ENCODE data around the gene AJUBA. TPM values are rescaled to one million over a fixed set of nuclear protein-coding genes. Genes with fewer than 3 reads are reported as not detected.
A peak's percentile ranks its signal among the peaks of the same experiment; 100 is the strongest.

AJUBA gene
- total RNA-seq (2021) (37.4 and 42.6 TPM in 2 replicates), Bru-seq, nascent RNA (percentile 87 among the genes with signal in this experiment), BruChase-seq, experiment 1, labeled RNA remaining after a 2-hour chase (percentile 98 among the genes with signal in this experiment), BruChase-seq, experiment 2, labeled RNA remaining after a 6-hour chase (percentile 98 among the genes with signal in this experiment)
- long read RNA-seq, full-length matches to known transcripts: 30 of 39 reads
- long read RNA-seq, partial matches to known transcripts: 0 of 39 reads
- long read RNA-seq, other reads (novel, unspliced or antisense): 9 of 39 reads

GRCh38 chr14:22982477-22983245, at the start of gene AJUBA:
Gene AJUBA, minus strand, starts transcription at chr14:22982551. Its CDS starts 285 bp downstream, at chr14:22982266.
- peaks cover 26% of the 10 kb centered on the region for H3K79me2 ChIP-seq (ENCODE audit: low read depth)
- H2AFZ ChIP-seq: peak within 1 kb of the TSS; percentile 88
- no peaks in the 10 kb centered on the region for H3K36me3 ChIP-seq (ENCODE audit: low read depth)
- peaks cover 31% of the 10 kb centered on the region for H3K4me1 ChIP-seq (replicated peaks; ENCODE audit: insufficient read depth)
- no peak for TF ChIP-seq EZH2 (IDR thresholded peaks at IDR 0.05; ENCODE audit: low read depth)
- TF ChIP-seq, protein P1, sequence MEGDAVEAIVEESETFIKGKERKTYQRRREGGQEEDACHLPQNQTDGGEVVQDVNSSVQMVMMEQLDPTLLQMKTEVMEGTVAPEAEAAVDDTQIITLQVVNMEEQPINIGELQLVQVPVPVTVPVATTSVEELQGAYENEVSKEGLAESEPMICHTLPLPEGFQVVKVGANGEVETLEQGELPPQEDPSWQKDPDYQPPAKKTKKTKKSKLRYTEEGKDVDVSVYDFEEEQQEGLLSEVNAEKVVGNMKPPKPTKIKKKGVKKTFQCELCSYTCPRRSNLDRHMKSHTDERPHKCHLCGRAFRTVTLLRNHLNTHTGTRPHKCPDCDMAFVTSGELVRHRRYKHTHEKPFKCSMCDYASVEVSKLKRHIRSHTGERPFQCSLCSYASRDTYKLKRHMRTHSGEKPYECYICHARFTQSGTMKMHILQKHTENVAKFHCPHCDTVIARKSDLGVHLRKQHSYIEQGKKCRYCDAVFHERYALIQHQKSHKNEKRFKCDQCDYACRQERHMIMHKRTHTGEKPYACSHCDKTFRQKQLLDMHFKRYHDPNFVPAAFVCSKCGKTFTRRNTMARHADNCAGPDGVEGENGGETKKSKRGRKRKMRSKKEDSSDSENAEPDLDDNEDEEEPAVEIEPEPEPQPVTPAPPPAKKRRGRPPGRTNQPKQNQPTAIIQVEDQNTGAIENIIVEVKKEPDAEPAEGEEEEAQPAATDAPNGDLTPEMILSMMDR (conservative IDR thresholded peaks at IDR 0.05): no peak
- ChIA-PET POLR2A (ENCODE audit: unreplicated experiment) (interaction anchor here (0.5 to 0.9 kb wide), 4 partner anchors 52 to 596 kb away, joined by 3 to 13 read pairs (median 4); partner anchors contain the start of genes ACIN1, C14orf119, PRMT5 and PSMB5), CTCF (interaction anchor here (0.9 to 1.7 kb wide), 6 partner anchors 9 to 75 kb away, joined by 3 to 9 read pairs (median 5); partner anchors contain the start of gene CDH24)
- peak within 1 kb of the TSS; percentile 72 for H3K4me3 ChIP-seq
- DNase-seq: peak; percentile 67 to 82
- H3K27ac ChIP-seq: no peak within 1 kb of the TSS
- H4K20me1 ChIP-seq (ENCODE audit: insufficient read depth): no peaks in the 10 kb centered on the region
- no peaks in the 10 kb centered on the region for H3K9me3 ChIP-seq (ENCODE audit: insufficient read depth, low read depth)
- intact Hi-C loops (cut with micrococcal nuclease; ENCODE audit: unreplicated experiment): loop anchor here (1.0 to 2.0 kb wide), 3 partner anchors 9 to 426 kb away; no protein-coding TSS in a partner anchor
- H3K4me2 ChIP-seq: peak within 1 kb of the TSS; percentile 88
- peaks cover 28% of the 10 kb centered on the region; the same call in 1 of the 2 replicates for H3F3A ChIP-seq (ENCODE audit: insufficient read depth, low read depth)
- no peaks in the 10 kb centered on the region for H3K27me3 ChIP-seq (ENCODE audit: insufficient read depth, low read depth)
- BruUV-seq (replicated peaks): no TSS peak
- H3K9me2 ChIP-seq (ENCODE audit: insufficient read depth): no peaks in the 10 kb centered on the region

GRCh38 chr14:23030936-23031335, 48.6 kb upstream of the AJUBA start:
- no peak overlapping the region for H3K4me2 ChIP-seq

DNA sequence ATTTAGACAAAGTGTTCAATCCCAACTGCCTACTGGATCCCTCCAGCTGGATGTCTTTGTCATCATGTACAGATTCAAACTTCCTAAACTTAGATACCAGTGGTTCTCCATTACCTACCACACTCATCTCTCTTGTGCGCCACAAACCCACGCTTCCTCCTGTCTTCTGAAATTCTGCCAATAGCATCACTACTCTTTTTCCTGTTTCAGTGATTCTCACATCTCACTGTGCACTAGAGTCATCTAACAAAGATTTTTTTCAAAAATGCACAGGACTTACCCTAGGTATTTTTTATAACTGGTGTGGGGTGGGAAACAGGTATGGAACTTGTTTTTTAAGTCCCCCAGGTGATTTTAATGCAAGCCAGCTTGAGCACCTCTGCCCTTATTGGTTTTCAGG, 46.4 kb upstream of the AJUBA start:
- H3K4me3 ChIP-seq: no peak overlapping the region
- 0 out of 2 replicates have a peak, but pooled peaks cover 3% of the 10 kb centered on the region for H3K4me1 ChIP-seq (replicated peaks; ENCODE audit: insufficient read depth)
- ChIA-PET CTCF (interaction anchor here (0.6 kb wide), 1 partner anchor 63 kb away, joined by 3 read pairs; no protein-coding TSS in a partner anchor), POLR2A (ENCODE audit: unreplicated experiment) (no interaction called here)
- no peak for DNase-seq
- no peaks in the 10 kb centered on the region; the same call in 1 of the 2 replicates for H3K36me3 ChIP-seq (ENCODE audit: low read depth)
- no peak overlapping the region for H3K27ac ChIP-seq
- no peak overlapping the region for H3K4me2 ChIP-seq
- no peak for TF ChIP-seq EZH2 (IDR thresholded peaks at IDR 0.05; ENCODE audit: low read depth)
- TF ChIP-seq, protein P1 (conservative IDR thresholded peaks at IDR 0.05): no peak
- H3F3A ChIP-seq (ENCODE audit: insufficient read depth, low read depth): 0 out of 2 replicates have a peak, but pooled peaks cover 5% of the 10 kb centered on the region
- H3K9me3 ChIP-seq (ENCODE audit: insufficient read depth, low read depth): no peaks in the 10 kb centered on the region
- no peaks in the 10 kb centered on the region for H3K27me3 ChIP-seq (ENCODE audit: insufficient read depth, low read depth)
- no TSS peak for BruUV-seq (replicated peaks)
- no peak overlapping the region for H2AFZ ChIP-seq
- H4K20me1 ChIP-seq (ENCODE audit: insufficient read depth): no peaks in the 10 kb centered on the region
- H3K79me2 ChIP-seq (ENCODE audit: low read depth): peaks cover 19% of the 10 kb centered on the region
- intact Hi-C loops (cut with micrococcal nuclease; ENCODE audit: unreplicated experiment): no loop called here
- no peaks in the 10 kb centered on the region for H3K9me2 ChIP-seq (ENCODE audit: insufficient read depth)

More at GRCh38 chr14:23030936-23031335, 48.6 kb upstream of the AJUBA start:
- Histone ChIP-seq H4K20me1 (ENCODE audit: insufficient read depth) (no peaks in the 10 kb centered on the region), H3K36me3 (ENCODE audit: low read depth) (no peaks in the 10 kb centered on the region; the same call in 1 of the 2 replicates), H3K27ac (no peak overlapping the region), H3K9me3 (ENCODE audit: insufficient read depth, low read depth) (no peaks in the 10 kb centered on the region), H3K79me2 (ENCODE audit: low read depth) (peaks cover 28% of the 10 kb centered on the region), H3K9me2 (ENCODE audit: insufficient read depth) (no peaks in the 10 kb centered on the region), H2AFZ (no peak overlapping the region), H3K4me3 (no peak overlapping the region), H3F3A (ENCODE audit: insufficient read depth, low read depth) (0 out of 2 replicates have a peak, but pooled peaks cover 5% of the 10 kb centered on the region), H3K4me1 (replicated peaks; ENCODE audit: insufficient read depth) (peaks cover 9% of the 10 kb centered on the region), H3K27me3 (ENCODE audit: insufficient read depth, low read depth) (no peaks in the 10 kb centered on the region)
- ChIA-PET CTCF (no interaction called here), POLR2A (ENCODE audit: unreplicated experiment) (no interaction called here)
- intact Hi-C loops (cut with micrococcal nuclease; ENCODE audit: unreplicated experiment): no loop called here
- TF ChIP-seq EZH2 (IDR thresholded peaks at IDR 0.05; ENCODE audit: low read depth): no peak
- TF ChIP-seq, protein P1 (conservative IDR thresholded peaks at IDR 0.05): no peak
- DNase-seq: no peak
- BruUV-seq (replicated peaks): no TSS peak
